BLaER1 treated with 17β-estradiol and CSF1 and Interleukin-3, amounts not matched to agents 10 nM and 100 nM (cell line): ENCODE data around the gene AP3B1.

ENCODE experiments used
- H3K27ac ChIP-seq, 11 experiments: shearing (Covaris generic); formaldehyde crosslinking; 2 replicates each; pipeline ENCODE4 v1.8.1; 2022
- H3K27me3 ChIP-seq, 11 experiments: shearing (Covaris generic); formaldehyde crosslinking; 2 replicates each; pipeline ENCODE4 v1.8.1; 2022
- H3K36me3 ChIP-seq, 11 experiments: shearing (Covaris generic); formaldehyde crosslinking; 2 replicates each; pipeline ENCODE4 v1.8.1; 2022
- H3K4me1 ChIP-seq, 10 experiments: shearing (Covaris generic); formaldehyde crosslinking; 2 replicates each; pipeline ENCODE4 v1.8.1; 2022
- H3K4me2 ChIP-seq, 11 experiments: shearing (Covaris generic); formaldehyde crosslinking; 2 replicates each; pipeline ENCODE4 v1.8.1; 2022
- H3K4me3 ChIP-seq, 10 experiments: shearing (Covaris generic); formaldehyde crosslinking; 2 replicates each; pipeline ENCODE4 v1.8.1; 2022
- H3K9ac ChIP-seq, 11 experiments: shearing (Covaris generic); formaldehyde crosslinking; 2 replicates each; pipeline ENCODE4 v1.8.1; 2022
- H3K9me3 ChIP-seq, 11 experiments: shearing (Covaris generic); formaldehyde crosslinking; replicated peaks in 1 of 11; 2 replicates each; pipeline ENCODE4 v1.8.1; 2022
- H4K20me1 ChIP-seq, 11 experiments: shearing (Covaris generic); formaldehyde crosslinking; 2 replicates each; pipeline ENCODE4 v1.8.1; 2022
- Cebpa-rat ChIP-seq, 11 experiments: shearing (Covaris generic); IDR thresholded peaks; 2 replicates each; pipeline ENCODE4 v1.8.1; 2022

Gene AP3B1

GRCh38 chr5:78328585-78329173 lies 34.2 kb upstream of the AP3B1 start:
- Histone ChIP-seq H4K20me1 (no peaks in the 10 kb centered on the region), H3K9me3 (no peaks in the 10 kb centered on the region), H3K27ac (peak overlapping the region in 1 of 11 experiments; percentile 30; a peak in 1 of 22 replicates), H3K4me3 (no peak overlapping the region), H3K27me3 (no peaks in the 10 kb centered on the region), H3K9ac (no peak overlapping the region), H3K4me1 (peaks cover 0 to 7% (median 0%) of the 10 kb centered on the region in 10 experiments; a peak in 2 of 20 replicates), H3K36me3 (no peaks in the 10 kb centered on the region), H3K4me2 (peak overlapping the region in 3 of 11 experiments; percentile 9 to 19 (median 9); a peak in 1 of 22 replicates)
- TF ChIP-seq Cebpa-rat (IDR thresholded peaks at IDR 0.05): no peak

GRCh38 chr5:78327761-78328510 lies 33.4 kb upstream of the AP3B1 start:
- Histone ChIP-seq H3K4me1 (peaks cover 0 to 7% (median 0%) of the 10 kb centered on the region in 10 experiments; a peak in 2 of 20 replicates), H3K4me2 (0 out of 22 replicates have a peak overlapping the region, but pooled peaks of 1 of the 11 experiments have one; percentile 9), H3K9ac (no peak overlapping the region), H4K20me1 (no peaks in the 10 kb centered on the region), H3K9me3 (no peaks in the 10 kb centered on the region), H3K27me3 (no peaks in the 10 kb centered on the region), H3K27ac (peak overlapping the region in 1 of 11 experiments; percentile 30; a peak in 1 of 22 replicates), H3K4me3 (no peak overlapping the region), H3K36me3 (no peaks in the 10 kb centered on the region)
- TF ChIP-seq Cebpa-rat (IDR thresholded peaks at IDR 0.05): no peak

GRCh38 chr5:78326930-78327329 lies 32.4 kb upstream of the AP3B1 start:
- H3K9me3 ChIP-seq: no peaks in the 10 kb centered on the region
- peaks cover 0 to 7% (median 0%) of the 10 kb centered on the region in 10 experiments; a peak in 2 of 20 replicates for H3K4me1 ChIP-seq
- H3K9ac ChIP-seq: no peak overlapping the region
- H3K36me3 ChIP-seq: no peaks in the 10 kb centered on the region
- H3K4me3 ChIP-seq: no peak overlapping the region
- H3K27me3 ChIP-seq: no peaks in the 10 kb centered on the region
- no peak for TF ChIP-seq Cebpa-rat (IDR thresholded peaks at IDR 0.05)
- no peak overlapping the region for H3K4me2 ChIP-seq
- H3K27ac ChIP-seq: no peak overlapping the region
- H4K20me1 ChIP-seq: no peaks in the 10 kb centered on the region

GRCh38 chr5:78323241-78323640 lies 28.7 kb upstream of the AP3B1 start:
- Histone ChIP-seq H3K9ac (no peak overlapping the region), H3K36me3 (no peaks in the 10 kb centered on the region), H3K4me3 (no peak overlapping the region), H3K27me3 (no peaks in the 10 kb centered on the region), H4K20me1 (no peaks in the 10 kb centered on the region), H3K4me2 (no peak overlapping the region), H3K9me3 (no peaks in the 10 kb centered on the region), H3K4me1 (no peaks in the 10 kb centered on the region), H3K27ac (no peak overlapping the region)
- no peak for TF ChIP-seq Cebpa-rat (IDR thresholded peaks at IDR 0.05)

GRCh38 chr5:78320401-78320800 lies 25.9 kb upstream of the AP3B1 start:
- TF ChIP-seq Cebpa-rat (IDR thresholded peaks at IDR 0.05): no peak
- no peak overlapping the region for H3K4me2 ChIP-seq
- no peak overlapping the region for H3K4me3 ChIP-seq
- no peak overlapping the region for H3K9ac ChIP-seq
- H3K27ac ChIP-seq: no peak overlapping the region
- no peaks in the 10 kb centered on the region for H4K20me1 ChIP-seq
- H3K27me3 ChIP-seq: no peaks in the 10 kb centered on the region
- H3K36me3 ChIP-seq: no peaks in the 10 kb centered on the region
- 0 out of 22 replicates have a peak, but pooled peaks cover 0 to under 1% (median 0%) of the 10 kb centered on the region in 11 experiments for H3K9me3 ChIP-seq
- H3K4me1 ChIP-seq: no peaks in the 10 kb centered on the region

- no peak overlapping the region for H3K27ac ChIP-seq
- no peak for TF ChIP-seq Cebpa-rat (IDR thresholded peaks at IDR 0.05)
- no peaks in the 10 kb centered on the region for H3K36me3 ChIP-seq
- H3K9me3 ChIP-seq: peaks cover 0 to 18% (median 11%) of the 10 kb centered on the region in 11 experiments; a peak in 11 of 22 replicates
- H3K9ac ChIP-seq: no peak overlapping the region
- no peak overlapping the region for H3K4me3 ChIP-seq
- no peaks in the 10 kb centered on the region for H4K20me1 ChIP-seq
- H3K4me2 ChIP-seq: no peak overlapping the region
- no peaks in the 10 kb centered on the region for H3K27me3 ChIP-seq
- no peaks in the 10 kb centered on the region for H3K4me1 ChIP-seq
Observed at GRCh38 chr5:78318337-78318736, 23.8 kb upstream of the AP3B1 start.

- no peak overlapping the region for H3K4me3 ChIP-seq
- no peak overlapping the region for H3K9ac ChIP-seq
- no peaks in the 10 kb centered on the region for H3K4me1 ChIP-seq
- H3K4me2 ChIP-seq: no peak overlapping the region
- H4K20me1 ChIP-seq: no peaks in the 10 kb centered on the region
- no peaks in the 10 kb centered on the region for H3K36me3 ChIP-seq
- H3K27me3 ChIP-seq: no peaks in the 10 kb centered on the region
- no peak for TF ChIP-seq Cebpa-rat (IDR thresholded peaks at IDR 0.05)
- no peak overlapping the region for H3K27ac ChIP-seq
- H3K9me3 ChIP-seq: peaks cover 0 to 18% (median 11%) of the 10 kb centered on the region in 11 experiments; a peak in 11 of 22 replicates
Observed at GRCh38 chr5:78317515-78317914, 23.0 kb upstream of the AP3B1 start.

- H3K4me3 ChIP-seq: no peak overlapping the region
- H3K9me3 ChIP-seq: 0 out of 22 replicates have a peak, but pooled peaks cover 0 to 1% (median 0%) of the 10 kb centered on the region in 11 experiments
- no peaks in the 10 kb centered on the region for H3K36me3 ChIP-seq
- H3K27ac ChIP-seq: no peak overlapping the region
- no peak overlapping the region for H3K9ac ChIP-seq
- H3K4me1 ChIP-seq: no peaks in the 10 kb centered on the region
- H4K20me1 ChIP-seq: no peaks in the 10 kb centered on the region
- TF ChIP-seq Cebpa-rat (IDR thresholded peaks at IDR 0.05): no peak
- no peaks in the 10 kb centered on the region for H3K27me3 ChIP-seq
- H3K4me2 ChIP-seq: no peak overlapping the region
Observed at GRCh38 chr5:78308703-78309102, 14.2 kb upstream of the AP3B1 start.

- Histone ChIP-seq H3K9me3 (peaks cover 0 to 12% (median 4%) of the 10 kb centered on the region in 11 experiments; a peak in 10 of 22 replicates), H3K27ac (no peak overlapping the region), H4K20me1 (no peaks in the 10 kb centered on the region), H3K4me3 (no peak overlapping the region), H3K9ac (no peak overlapping the region), H3K27me3 (peaks cover 0 to 4% (median 4%) of the 10 kb centered on the region in 11 experiments; a peak in 10 of 22 replicates), H3K36me3 (no peaks in the 10 kb centered on the region), H3K4me1 (peaks cover 4 to 7% (median 4%) of the 10 kb centered on the region in 10 experiments; a peak in 19 of 20 replicates), H3K4me2 (no peak overlapping the region)
- no peak for TF ChIP-seq Cebpa-rat (IDR thresholded peaks at IDR 0.05)
Observed at GRCh38 chr5:78300464-78301045, 6.1 kb upstream of the AP3B1 start.
